ENCODE data around the gene LMBRD2. TPM values are rescaled to one million over a fixed set of nuclear protein-coding genes. Genes with fewer than 3 reads are reported as not detected.

Gene LMBRD2
- total RNA-seq, 1 donor from 2014 or later: 6.4 TPM

GRCh38 chr5:36073595-36074216 is 78.0 kb downstream of the LMBRD2 start:
- Mint-ChIP-seq H3K9me3 (ENCODE audit: unreplicated experiment) (no peaks in the 10 kb centered on the region), H3K4me3 (ENCODE audit: unreplicated experiment) (no peak overlapping the region), H3K27me3 (ENCODE audit: low read depth, unreplicated experiment) (peaks cover 8% of the 10 kb centered on the region), H3K4me1 (ENCODE audit: low read depth, unreplicated experiment) (no peaks in the 10 kb centered on the region), H3K36me3 (ENCODE audit: low read depth, unreplicated experiment) (no peaks in the 10 kb centered on the region), H3K27ac (ENCODE audit: unreplicated experiment) (no peak overlapping the region)
- DNase-seq (ENCODE audit: low read depth) (no peak), FAIRE-seq (no peak)
- peaks cover 2% of the 10 kb centered on the region for H3K27me3 ChIP-seq (ENCODE audit: insufficient read depth, low read length)
- H3K4me3 ChIP-seq (ENCODE audit: insufficient read depth, low read depth, low read length): no peak overlapping the region
- no peaks in the 10 kb centered on the region for H3K9me3 ChIP-seq (ENCODE audit: insufficient read depth, low read depth, low read length)
- no peak overlapping the region for H3K4me2 ChIP-seq (ENCODE audit: low read length)
- H3K79me2 ChIP-seq (ENCODE audit: insufficient read depth, low read length): no peaks in the 10 kb centered on the region
- no peaks in the 10 kb centered on the region for H3K4me1 ChIP-seq (ENCODE audit: insufficient read depth, low read length)
- TF ChIP-seq CTCF (IDR thresholded peaks at IDR 0.05; ENCODE audit: insufficient read depth, low read depth, low read length): no peak
- TF ChIP-seq EZH2 (IDR thresholded peaks at IDR 0.05; ENCODE audit: insufficient read depth, low read length): no peak
- no peak overlapping the region for H2AFZ ChIP-seq (ENCODE audit: low read depth, low read length)
- no peaks in the 10 kb centered on the region for H4K20me1 ChIP-seq (ENCODE audit: insufficient read depth, low read length)
- H3K36me3 ChIP-seq (ENCODE audit: insufficient read depth, low read length): no peaks in the 10 kb centered on the region
- H3K27ac ChIP-seq (ENCODE audit: low read depth, low read length): no peak overlapping the region
- H3K9ac ChIP-seq (ENCODE audit: low read length): no peak overlapping the region

- no peak overlapping the region for H3K4me2 ChIP-seq (ENCODE audit: low read length)
- H3K27ac ChIP-seq (ENCODE audit: low read depth, low read length): no peak overlapping the region
- FAIRE-seq (no peak), DNase-seq (ENCODE audit: low read depth) (no peak)
- H3K36me3 ChIP-seq (ENCODE audit: insufficient read depth, low read length): no peaks in the 10 kb centered on the region
- H3K4me1 ChIP-seq (ENCODE audit: insufficient read depth, low read length): no peaks in the 10 kb centered on the region
- no peak overlapping the region for H2AFZ ChIP-seq (ENCODE audit: low read depth, low read length)
- no peak overlapping the region for H3K4me3 Mint-ChIP-seq (ENCODE audit: unreplicated experiment)
- no peaks in the 10 kb centered on the region for H3K9me3 ChIP-seq (ENCODE audit: insufficient read depth, low read depth, low read length)
- no peak overlapping the region for H3K27ac Mint-ChIP-seq (ENCODE audit: unreplicated experiment)
- no peak overlapping the region for H3K4me3 ChIP-seq (ENCODE audit: insufficient read depth, low read depth, low read length)
- H3K27me3 ChIP-seq (ENCODE audit: insufficient read depth, low read length): peaks cover 12% of the 10 kb centered on the region
- H3K4me1 Mint-ChIP-seq (ENCODE audit: low read depth, unreplicated experiment): peaks cover 5% of the 10 kb centered on the region
- no peaks in the 10 kb centered on the region for H4K20me1 ChIP-seq (ENCODE audit: insufficient read depth, low read length)
- TF ChIP-seq CTCF (IDR thresholded peaks at IDR 0.05; ENCODE audit: insufficient read depth, low read depth, low read length) (no peak), EZH2 (IDR thresholded peaks at IDR 0.05; ENCODE audit: insufficient read depth, low read length) (no peak)
- H3K9ac ChIP-seq (ENCODE audit: low read length): no peak overlapping the region
- no peaks in the 10 kb centered on the region for H3K36me3 Mint-ChIP-seq (ENCODE audit: low read depth, unreplicated experiment)
- H3K79me2 ChIP-seq (ENCODE audit: insufficient read depth, low read length): no peaks in the 10 kb centered on the region
- H3K27me3 Mint-ChIP-seq (ENCODE audit: low read depth, unreplicated experiment): peaks cover 24% of the 10 kb centered on the region
- H3K9me3 Mint-ChIP-seq (ENCODE audit: unreplicated experiment): no peaks in the 10 kb centered on the region
These were observed 80.8 kb downstream of the LMBRD2 start for GRCh38 chr5:36070687-36071571.
